CD4-positive, alpha-beta T cell treated with Interleukin-1 beta for 1 hour (primary cell): ENCODE data around the gene SFPQ.

Experiments used
- DNase-seq, 2 donors: peaks; one replicate each; pipeline ENCODE4 v3.0.0-alpha.2; 2020 to 2022

Gene SFPQ

DNA sequence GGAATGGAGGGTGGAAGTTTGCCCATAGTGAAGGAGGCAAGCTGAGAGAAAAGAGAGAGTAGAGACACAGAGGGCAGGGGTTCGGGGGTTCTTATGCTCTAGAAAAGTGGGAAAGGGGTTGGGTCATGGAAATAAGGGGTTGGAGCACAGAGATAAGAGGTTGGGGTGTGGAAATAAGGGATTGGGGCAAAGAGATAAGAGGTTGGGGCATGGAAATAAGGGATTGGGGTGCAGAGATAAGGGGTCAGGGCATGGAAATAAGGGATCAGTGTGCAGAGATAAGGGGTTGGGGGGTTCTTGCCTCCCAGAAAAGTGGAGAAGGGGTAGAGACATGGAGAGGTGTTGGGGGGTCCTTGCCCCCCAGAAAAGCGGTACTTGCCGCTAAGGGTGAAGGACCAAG lies 56.2 kb downstream of the SFPQ start:
- DNase-seq = no peak
